Subcutaneous abdominal adipose tissue (tissue), 5 donors: Measurements from ENCODE around the gene EML6.

ENCODE experiments used
- H3K27ac ChIP-seq: one replicate; pipeline ENCODE4 v1.7.0; 2013; ENCODE audit warnings: low read depth, mild to moderate bottlenecking, inconsistent platforms, low read length, moderate library complexity
- H3K27me3 ChIP-seq, 5 donors: one replicate each; pipeline ENCODE4 v1.7.0; 2013; ENCODE audit warnings: low read length in 5 of 5, inconsistent platforms in 1 of 5; ENCODE audit not compliant: control insufficient read depth in 5 of 5, insufficient read depth in 4 of 5
- H3K36me3 ChIP-seq, 5 donors: one replicate each; pipeline ENCODE4 v1.7.0; 2013; ENCODE audit warnings: low read length in 5 of 5; ENCODE audit not compliant: control insufficient read depth in 5 of 5, insufficient read depth in 5 of 5
- H3K4me1 ChIP-seq, 5 donors: one replicate each; pipeline ENCODE4 v1.7.0; 2013; ENCODE audit warnings: low read length in 5 of 5, mild to moderate bottlenecking in 3 of 5, moderate library complexity in 1 of 5; ENCODE audit not compliant: control insufficient read depth in 5 of 5, insufficient read depth in 5 of 5
- H3K4me3 ChIP-seq, 5 donors: one replicate each; pipeline ENCODE4 v1.7.0; 2013; ENCODE audit warnings: low read length in 5 of 5, low read depth in 1 of 5
- H3K9ac ChIP-seq, 5 donors: one replicate each; pipeline ENCODE4 v1.7.0; 2013; ENCODE audit warnings: low read length in 5 of 5, mild to moderate bottlenecking in 4 of 5, moderate library complexity in 3 of 5
- H3K9me3 ChIP-seq, 5 donors: one replicate each; pipeline ENCODE4 v1.7.0; 2013; ENCODE audit warnings: low read length in 5 of 5; ENCODE audit not compliant: control insufficient read depth in 5 of 5
- donor health status: healthy.
- donor health status: healthy.
- donor health status: healthy.
- donor health status: healthy.
- donor health status: healthy.

The EML6 gene

DNA sequence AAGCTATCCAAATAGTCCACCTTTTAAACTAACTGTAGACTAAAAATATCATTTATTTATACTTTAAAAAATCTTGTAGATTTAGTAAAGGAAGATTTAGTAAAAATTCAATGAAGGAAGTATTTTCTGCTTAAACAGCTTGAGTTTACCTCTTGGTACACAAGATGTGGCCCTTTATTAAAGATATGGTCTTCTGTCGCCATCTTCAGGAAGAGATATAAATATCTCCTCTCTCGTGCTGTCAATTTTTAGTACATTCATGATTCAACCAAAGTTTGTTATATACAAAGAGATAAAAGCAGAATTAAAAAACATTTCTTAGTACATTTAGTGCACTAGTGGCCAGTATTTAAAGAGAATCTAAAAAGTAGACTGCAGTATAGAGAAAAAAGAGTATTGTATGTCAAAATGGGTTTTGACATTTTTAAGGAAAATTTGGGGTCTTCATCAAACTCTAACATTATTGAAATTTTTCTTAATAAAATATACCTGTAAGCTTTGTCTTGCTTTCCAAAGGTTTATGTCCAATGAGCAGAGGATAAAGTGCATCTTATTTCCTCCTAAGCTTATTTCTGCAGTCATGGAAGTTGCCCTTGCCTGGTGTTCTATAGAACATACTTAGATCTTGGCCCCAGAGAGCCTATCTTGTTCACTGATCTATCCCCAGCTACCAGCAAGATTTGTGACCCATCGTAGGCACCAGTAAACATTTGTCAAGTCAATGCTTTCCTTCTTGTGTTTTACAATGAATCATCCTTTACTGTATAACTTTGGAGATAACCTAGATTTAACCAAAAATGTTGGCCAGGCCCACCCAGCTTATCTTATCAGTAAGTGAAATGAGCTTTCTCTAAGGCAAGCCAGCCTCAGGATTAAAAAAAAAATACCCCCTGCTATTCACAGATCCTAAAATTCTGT lies 18.5 kb upstream of the EML6 start:
- Histone ChIP-seq H3K4me3 (no peak overlapping the region), H3K9ac (no peak overlapping the region), H3K36me3 (no peaks in the 10 kb centered on the region), H3K9me3 (no peaks in the 10 kb centered on the region), H3K4me1 (peaks cover 0 to 15% (median 13%) of the 10 kb centered on the region in 5 donors), H3K27ac (peak overlapping the region; percentile 11), H3K27me3 (no peaks in the 10 kb centered on the region)

DNA sequence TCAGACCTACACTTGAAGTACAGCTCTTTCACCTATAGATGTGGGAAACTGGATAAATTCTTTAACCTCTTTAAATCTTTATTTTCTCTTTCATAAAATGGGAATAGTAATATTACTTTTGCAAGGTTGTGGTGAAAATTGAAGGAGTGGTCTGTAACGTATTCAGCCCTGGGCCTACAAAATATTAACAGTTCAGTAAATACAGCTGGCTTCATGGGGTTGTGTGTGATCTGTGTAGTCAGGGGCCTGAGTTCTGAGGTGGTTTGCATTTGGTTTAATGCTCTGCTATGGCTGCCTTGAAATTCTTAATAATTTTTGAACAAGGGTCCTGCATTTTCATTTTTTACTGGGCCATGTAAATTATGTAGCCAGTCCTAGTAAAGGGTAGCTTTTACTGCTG lies 16.8 kb upstream of the EML6 start:
- no peaks in the 10 kb centered on the region for H3K27me3 ChIP-seq
- H3K27ac ChIP-seq = no peak overlapping the region
- H3K9ac ChIP-seq = no peak overlapping the region
- no peak overlapping the region for H3K4me3 ChIP-seq
- H3K9me3 ChIP-seq = no peaks in the 10 kb centered on the region
- peaks cover 0 to 15% (median 13%) of the 10 kb centered on the region in 5 donors for H3K4me1 ChIP-seq
- no peaks in the 10 kb centered on the region for H3K36me3 ChIP-seq

DNA sequence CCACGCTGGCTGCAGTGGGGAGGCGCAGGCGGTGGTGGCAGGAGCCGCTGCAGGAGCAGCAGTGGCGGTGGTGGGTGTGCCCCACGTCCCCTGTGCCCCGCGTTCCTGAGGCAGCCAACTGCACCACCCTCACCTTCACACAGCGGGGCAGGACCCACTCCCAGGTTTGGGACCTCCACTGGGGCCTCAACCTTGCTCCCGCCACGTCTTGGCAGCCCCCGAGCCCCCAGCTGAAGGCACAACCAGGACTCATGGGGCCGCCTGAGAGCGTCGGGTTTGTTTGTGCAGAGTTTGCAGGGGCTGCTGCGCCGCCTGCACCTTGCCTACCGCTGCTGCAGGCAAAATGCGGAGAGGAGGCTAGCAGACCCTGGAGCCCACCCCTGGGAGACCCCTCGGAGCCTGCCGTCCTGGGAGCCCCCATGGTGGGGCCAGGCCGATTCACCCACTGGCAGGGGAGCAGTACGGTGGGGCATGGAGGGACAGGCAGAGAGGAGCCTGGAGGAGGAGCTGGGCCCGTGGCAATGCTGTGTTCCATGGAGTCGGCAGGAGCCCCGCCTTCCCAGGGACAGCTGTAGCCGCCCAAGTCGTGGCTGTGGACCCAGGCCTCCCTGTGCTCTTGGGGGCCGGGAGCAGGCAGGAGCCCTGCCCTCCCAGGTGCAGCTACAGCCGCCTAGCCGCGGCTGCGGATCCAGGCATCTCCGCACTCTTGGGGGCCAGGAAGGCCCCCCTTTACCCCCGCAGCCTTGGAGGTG lies 14.7 kb upstream of the EML6 start:
- Histone ChIP-seq H3K27ac (no peak overlapping the region), H3K27me3 (no peaks in the 10 kb centered on the region), H3K9me3 (no peaks in the 10 kb centered on the region), H3K4me3 (peak overlapping the region in 4 of 5 donors; percentile 61 to 67 (median 64)), H3K36me3 (no peaks in the 10 kb centered on the region), H3K4me1 (peaks cover 0 to 15% (median 13%) of the 10 kb centered on the region in 5 donors), H3K9ac (peak overlapping the region in 4 of 5 donors; percentile 34 to 75 (median 54))

DNA sequence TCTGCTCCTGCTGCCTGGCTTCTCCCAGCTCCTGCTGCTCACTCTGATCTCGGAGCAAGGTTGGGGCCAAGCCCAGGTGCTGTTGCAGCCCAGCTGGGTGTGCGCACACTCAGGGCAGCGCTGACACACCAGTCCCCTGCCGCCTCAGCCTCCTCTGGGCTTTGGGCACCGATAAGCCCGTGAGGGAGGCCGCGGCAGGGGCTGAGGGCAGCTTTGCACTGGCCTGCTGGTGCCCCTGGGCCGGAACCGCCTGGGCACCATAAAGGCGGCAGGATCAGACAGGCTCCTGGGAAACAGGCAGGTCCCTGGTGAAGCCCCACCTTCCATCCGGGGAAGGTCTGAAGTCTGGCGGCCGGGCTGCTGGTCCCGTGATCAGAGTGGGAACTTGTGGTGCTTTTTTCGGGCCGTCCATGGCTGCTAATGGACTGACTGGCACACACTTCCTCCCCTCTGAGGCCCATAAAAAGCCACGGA lies 14.1 kb upstream of the EML6 start:
- H3K9me3 ChIP-seq = no peaks in the 10 kb centered on the region
- no peaks in the 10 kb centered on the region for H3K36me3 ChIP-seq
- peak overlapping the region in 4 of 5 donors; percentile 34 to 75 (median 54) for H3K9ac ChIP-seq
- no peak overlapping the region for H3K27ac ChIP-seq
- H3K4me3 ChIP-seq = peak overlapping the region; percentile 29 to 67 (median 63)
- H3K4me1 ChIP-seq = peaks cover 0 to 15% (median 13%) of the 10 kb centered on the region in 5 donors
- no peaks in the 10 kb centered on the region for H3K27me3 ChIP-seq

DNA sequence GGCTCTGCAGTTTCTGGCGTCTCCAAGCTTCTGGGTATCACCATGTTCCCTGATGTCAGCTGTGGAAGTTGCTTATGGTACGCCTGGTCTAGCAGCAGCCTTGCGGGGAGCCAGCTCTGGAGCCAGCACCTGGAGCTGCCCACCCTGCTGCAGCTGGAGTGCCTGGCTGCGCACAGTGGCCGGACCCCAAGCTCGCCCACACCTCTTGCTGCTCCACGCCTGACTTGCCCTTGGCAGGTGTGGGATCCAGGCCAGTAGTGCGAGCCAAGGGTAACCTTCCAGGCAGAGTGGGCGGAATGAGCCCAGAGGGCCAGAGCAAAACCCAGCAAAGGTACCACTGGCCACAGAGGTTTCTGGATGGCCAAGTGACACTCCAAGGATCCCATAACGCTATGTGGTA lies 13.2 kb upstream of the EML6 start:
- Histone ChIP-seq H3K9me3 (no peaks in the 10 kb centered on the region), H3K27me3 (no peaks in the 10 kb centered on the region), H3K9ac (no peak overlapping the region), H3K27ac (no peak overlapping the region), H3K36me3 (no peaks in the 10 kb centered on the region), H3K4me3 (no peak overlapping the region), H3K4me1 (peaks cover 0 to 15% (median 13%) of the 10 kb centered on the region in 5 donors)

DNA sequence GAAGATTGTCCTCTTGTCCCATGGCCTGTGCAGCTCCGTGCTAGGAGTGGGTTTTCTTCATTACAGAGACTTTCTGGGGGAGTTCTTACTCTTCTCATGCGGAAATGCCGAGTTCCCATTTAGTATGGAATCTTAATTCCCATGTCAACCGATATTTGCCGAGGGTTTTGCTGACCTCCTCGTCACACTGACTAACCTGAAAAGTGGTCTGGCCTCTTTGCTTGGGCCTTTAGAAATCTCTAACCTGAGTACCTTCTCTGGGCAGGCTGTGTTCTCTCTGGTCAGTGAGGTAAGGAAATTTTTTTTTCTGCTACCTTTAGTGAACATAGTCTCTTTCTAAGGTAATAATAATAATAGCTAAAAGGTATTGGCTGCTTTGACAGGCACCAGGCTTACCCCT lies 10.9 kb upstream of the EML6 start:
- no peak overlapping the region for H3K9ac ChIP-seq
- peaks cover 0 to 15% (median 13%) of the 10 kb centered on the region in 5 donors for H3K4me1 ChIP-seq
- H3K9me3 ChIP-seq = no peaks in the 10 kb centered on the region
- H3K27me3 ChIP-seq = no peaks in the 10 kb centered on the region
- no peak overlapping the region for H3K4me3 ChIP-seq
- H3K36me3 ChIP-seq = no peaks in the 10 kb centered on the region
- H3K27ac ChIP-seq = no peak overlapping the region

DNA sequence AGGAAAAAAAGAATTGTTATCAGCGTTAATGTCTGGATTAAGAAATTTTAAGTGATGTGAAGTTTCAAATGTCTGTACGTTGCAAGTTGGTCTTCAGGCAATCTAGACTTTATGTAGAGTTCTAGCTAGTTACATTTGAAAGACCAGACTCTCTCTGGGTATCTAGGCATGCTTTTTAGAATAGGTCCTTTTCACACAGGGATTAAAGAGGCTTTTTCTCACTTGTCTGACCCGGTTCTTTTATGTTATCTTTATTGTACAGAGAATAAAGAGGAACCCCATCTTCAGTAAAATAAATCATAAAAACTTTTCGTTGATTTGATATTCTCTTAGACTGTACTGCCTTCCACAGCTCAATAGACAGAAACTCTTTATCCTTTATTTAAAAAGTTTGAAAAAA lies 8.5 kb upstream of the EML6 start:
- no peak overlapping the region for H3K27ac ChIP-seq
- no peaks in the 10 kb centered on the region for H3K4me1 ChIP-seq
- H3K36me3 ChIP-seq = no peaks in the 10 kb centered on the region
- no peak overlapping the region for H3K9ac ChIP-seq
- H3K27me3 ChIP-seq = no peaks in the 10 kb centered on the region
- H3K4me3 ChIP-seq = no peak overlapping the region
- no peaks in the 10 kb centered on the region for H3K9me3 ChIP-seq

DNA sequence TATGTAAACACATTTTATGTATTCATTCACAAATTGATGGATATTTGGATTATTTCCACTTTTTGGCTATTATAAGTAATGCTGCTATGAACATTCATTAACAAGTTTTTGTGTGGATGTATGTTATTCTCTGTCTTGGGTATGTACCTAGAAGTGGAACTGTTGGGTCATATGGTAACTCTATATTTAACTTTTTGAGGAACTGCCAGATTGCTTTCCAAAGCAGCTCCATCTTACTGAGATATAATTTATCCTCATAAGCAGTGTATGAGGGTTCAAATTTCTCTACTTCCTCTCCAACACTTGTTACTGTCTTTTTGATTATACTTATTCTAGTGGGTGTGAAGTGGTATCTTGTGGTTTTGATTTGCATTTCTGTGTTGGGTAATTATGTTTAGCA lies 7.1 kb upstream of the EML6 start:
- no peaks in the 10 kb centered on the region for H3K9me3 ChIP-seq
- H3K36me3 ChIP-seq = no peaks in the 10 kb centered on the region
- H3K27ac ChIP-seq = no peak overlapping the region
- H3K4me1 ChIP-seq = no peaks in the 10 kb centered on the region
- H3K4me3 ChIP-seq = no peak overlapping the region
- no peaks in the 10 kb centered on the region for H3K27me3 ChIP-seq
- H3K9ac ChIP-seq = no peak overlapping the region

DNA sequence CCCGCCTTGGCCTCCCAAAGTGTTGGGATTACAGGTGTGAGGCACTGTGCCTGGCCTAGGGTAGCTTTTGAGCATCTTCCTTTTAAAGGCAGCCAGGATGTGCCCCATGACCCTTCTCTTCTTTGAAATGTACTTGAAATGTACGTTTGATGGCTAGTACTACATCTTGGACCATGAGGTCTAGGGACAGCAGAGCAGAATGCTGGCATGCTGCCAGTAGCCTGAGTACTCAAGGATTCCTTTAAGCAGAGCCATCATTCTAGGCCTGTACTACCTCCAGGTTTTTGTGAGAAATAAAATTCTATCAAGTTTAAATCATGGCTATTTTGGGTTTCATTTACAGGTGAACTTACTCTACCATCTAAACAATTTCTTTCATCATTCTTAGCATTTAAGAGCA lies 2.9 kb upstream of the EML6 start:
- H3K36me3 ChIP-seq = no peaks in the 10 kb centered on the region
- no peaks in the 10 kb centered on the region for H3K9me3 ChIP-seq

DNA sequence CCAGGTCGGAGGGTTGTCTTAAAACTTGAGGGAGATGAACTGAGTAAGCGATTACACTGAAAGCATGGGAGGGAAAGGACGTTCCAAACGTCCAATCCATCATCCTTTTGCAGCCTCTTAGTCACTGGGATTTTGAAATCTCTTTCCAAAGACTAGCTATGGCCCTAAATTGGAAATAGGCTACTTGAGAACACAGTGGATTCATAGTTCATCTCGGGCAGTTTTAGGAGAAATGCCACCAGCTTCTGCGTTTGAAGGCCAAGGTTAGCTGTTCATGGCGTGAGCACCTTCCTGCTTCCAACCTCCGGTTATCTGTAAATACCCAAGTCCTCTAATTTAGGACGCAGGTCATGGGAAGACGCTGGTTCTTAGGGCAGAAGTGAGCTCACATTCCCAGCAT lies 821 bp upstream of the EML6 start:
- Histone ChIP-seq H3K4me3 (peak overlapping the region; percentile 78 to 89 (median 87)), H3K36me3 (no peaks in the 10 kb centered on the region), H3K9me3 (no peaks in the 10 kb centered on the region), H3K27ac (peak overlapping the region; percentile 90), H3K4me1 (peaks cover 0 to 24% (median 21%) of the 10 kb centered on the region in 5 donors), H3K9ac (peak overlapping the region; percentile 69 to 88 (median 84)), H3K27me3 (peaks cover 0 to 5% (median 3%) of the 10 kb centered on the region in 5 donors)

More for the DNA sequence above, 2.9 kb upstream of the EML6 start:
- H3K4me3 ChIP-seq = no peak overlapping the region
- H3K27me3 ChIP-seq = peaks cover 0 to 5% (median 3%) of the 10 kb centered on the region in 5 donors
- no peak overlapping the region for H3K9ac ChIP-seq
- H3K4me1 ChIP-seq = peaks cover 0 to 24% (median 21%) of the 10 kb centered on the region in 5 donors
- no peak overlapping the region for H3K27ac ChIP-seq
